WTC11 (cell line): ENCODE measurements around the gene UBR2. TPM values are rescaled to one million over a fixed set of nuclear protein-coding genes. Genes with fewer than 3 reads are reported as not detected.
"Not testable (repeated sequence)": the region's sequence is repeated elsewhere in the genome, so short reads cannot be mapped to it uniquely, and the experiment has no call there.

Experiments
- ATAC-seq: fragments of 200-7000 bp; cut with Tn5 transposase; 2 replicates; pipeline ENCODE4 v1.10.0; 2021; ENCODE audit warnings: mild to moderate bottlenecking, moderate library complexity
- CTCF ChIA-PET: fragments of 300-600 bp; sonication (Branson Sonifier 250); formaldehyde crosslinking; loops from one replicate; lab custom pipeline; 2021; ENCODE audit warnings: antibody characterized with exemption; lab: Charles Lee
- POLR2A ChIA-PET: fragments of 350-600 bp; sonication (Branson Sonifier 250); formaldehyde crosslinking; loops from one replicate; lab custom pipeline; 2021; ENCODE audit warnings: antibody characterized with exemption; lab: Charles Lee
- DNase-seq: peaks from one replicate; pipeline ENCODE4 v3.0.0; 2021; ENCODE audit warnings: low spot score
- H3K27ac Mint-ChIP-seq: 2 replicates; pipeline ENCODE4 v1.8.0; 2021; ENCODE audit warnings: mixed read lengths
- H3K27me3 Mint-ChIP-seq: 2 replicates; pipeline ENCODE4 v1.8.0; 2021; ENCODE audit warnings: low read depth, mild to moderate bottlenecking, moderate library complexity, mixed read lengths
- H3K36me3 Mint-ChIP-seq: 2 replicates; pipeline ENCODE4 v1.8.0; 2021; ENCODE audit warnings: mixed read lengths
- H3K4me1 Mint-ChIP-seq: 2 replicates; pipeline ENCODE4 v1.8.0; 2022; ENCODE audit warnings: mixed read lengths
- H3K4me3 Mint-ChIP-seq: 2 replicates; pipeline ENCODE4 v1.8.0; 2021; ENCODE audit warnings: mild to moderate bottlenecking, moderate library complexity, mixed read lengths
- H3K9me3 Mint-ChIP-seq: 2 replicates; pipeline ENCODE4 v1.8.0; 2021; ENCODE audit warnings: mixed read lengths
- ATF3 ChIP-seq: sonication (generic); formaldehyde crosslinking; conservative IDR thresholded peaks from 2 replicates; pipeline ENCODE4 v1.8.1; 2022; ENCODE audit warnings: mild to moderate bottlenecking, missing genetic modification reagents
- CDX4 ChIP-seq: fragments of 250-450 bp; sonication (Bioruptor Pico); IDR thresholded peaks from 2 replicates; pipeline ENCODE4 v1.9.0; 2021; ENCODE audit warnings: moderate library complexity, mild to moderate bottlenecking, inconsistent platforms, borderline replicate concordance
- E2F1 ChIP-seq: sonication (generic); formaldehyde crosslinking; IDR thresholded peaks from 2 replicates; pipeline ENCODE4 v1.8.0; 2022; ENCODE audit warnings: mild to moderate bottlenecking, missing genetic modification reagents
- E2F4 ChIP-seq: sonication (generic); formaldehyde crosslinking; IDR thresholded peaks from 2 replicates; pipeline ENCODE4 v1.8.1; 2022; ENCODE audit warnings: low read depth, mild to moderate bottlenecking, moderate library complexity, missing genetic modification reagents, borderline replicate concordance
- EMX1 ChIP-seq: fragments of 250-450 bp; sonication (Bioruptor Pico); IDR thresholded peaks from 2 replicates; pipeline ENCODE4 v1.8.0; 2021; ENCODE audit warnings: mild to moderate bottlenecking
- KAT7 ChIP-seq: sonication (generic); formaldehyde crosslinking; IDR thresholded peaks from 2 replicates; pipeline ENCODE4 v1.8.1; 2023; ENCODE audit warnings: missing genetic modification reagents, mild to moderate bottlenecking, borderline replicate concordance
- SP1 ChIP-seq: sonication (generic); formaldehyde crosslinking; conservative IDR thresholded peaks from 2 replicates; pipeline ENCODE4 v1.8.1; 2022; ENCODE audit warnings: missing genetic modification reagents
- ZNF138 ChIP-seq: sonication (generic); formaldehyde crosslinking; conservative IDR thresholded peaks from 2 replicates; pipeline ENCODE4 v1.8.1; 2022; ENCODE audit warnings: mild to moderate bottlenecking, moderate library complexity, missing genetic modification reagents
- ZNF281 ChIP-seq: sonication (generic); formaldehyde crosslinking; IDR thresholded peaks from 2 replicates; pipeline ENCODE4 v1.8.0; 2023; ENCODE audit warnings: mild to moderate bottlenecking, missing genetic modification reagents
- ZSCAN18 ChIP-seq: fragments of 250-450 bp; sonication (Bioruptor Pico); IDR thresholded peaks from 2 replicates; pipeline ENCODE4 v2.1.2; 2022; ENCODE audit warnings: mild to moderate bottlenecking, moderate library complexity
- total RNA-seq: library from RNA; stranded (reverse); gene quantifications from 3 replicates; pipeline ENCODE4 v1.2.3, GENCODE V29; 2021
- TF ChIP-seq, protein P1 (sequence below): fragments of 200-600 bp; IDR thresholded peaks from 2 replicates; pipeline ENCODE4 v1.8.0; 2022; ENCODE audit warnings: antibody characterized with exemption
- TF ChIP-seq, protein P2 (sequence below): sonication (generic); formaldehyde crosslinking; IDR thresholded peaks from 2 replicates; pipeline ENCODE4 v1.8.0; 2022; ENCODE audit warnings: missing genetic modification reagents
- TF ChIP-seq, protein P3 (sequence below): sonication (generic); formaldehyde crosslinking; IDR thresholded peaks from 2 replicates; pipeline ENCODE4 v1.8.1; 2023; ENCODE audit warnings: mild to moderate bottlenecking, missing genetic modification reagents, moderate library complexity
- TF ChIP-seq, protein P4 (sequence below): sonication (generic); formaldehyde crosslinking; IDR thresholded peaks from 2 replicates; pipeline ENCODE4 v1.8.1; 2022; ENCODE audit warnings: missing genetic modification reagents, borderline replicate concordance

The UBR2 gene
- total RNA-seq, 1 experiment from 2014 or later, result 18.8 TPM

- DNase-seq (no peak), ATAC-seq (no peak)
- no peak for TF ChIP-seq EMX1 (CRISPR knock-in tag)
- no peak for TF ChIP-seq E2F1 (CRISPR knock-in tag)
- no peak for TF ChIP-seq CDX4 (CRISPR knock-in tag)
- TF ChIP-seq, protein P1, sequence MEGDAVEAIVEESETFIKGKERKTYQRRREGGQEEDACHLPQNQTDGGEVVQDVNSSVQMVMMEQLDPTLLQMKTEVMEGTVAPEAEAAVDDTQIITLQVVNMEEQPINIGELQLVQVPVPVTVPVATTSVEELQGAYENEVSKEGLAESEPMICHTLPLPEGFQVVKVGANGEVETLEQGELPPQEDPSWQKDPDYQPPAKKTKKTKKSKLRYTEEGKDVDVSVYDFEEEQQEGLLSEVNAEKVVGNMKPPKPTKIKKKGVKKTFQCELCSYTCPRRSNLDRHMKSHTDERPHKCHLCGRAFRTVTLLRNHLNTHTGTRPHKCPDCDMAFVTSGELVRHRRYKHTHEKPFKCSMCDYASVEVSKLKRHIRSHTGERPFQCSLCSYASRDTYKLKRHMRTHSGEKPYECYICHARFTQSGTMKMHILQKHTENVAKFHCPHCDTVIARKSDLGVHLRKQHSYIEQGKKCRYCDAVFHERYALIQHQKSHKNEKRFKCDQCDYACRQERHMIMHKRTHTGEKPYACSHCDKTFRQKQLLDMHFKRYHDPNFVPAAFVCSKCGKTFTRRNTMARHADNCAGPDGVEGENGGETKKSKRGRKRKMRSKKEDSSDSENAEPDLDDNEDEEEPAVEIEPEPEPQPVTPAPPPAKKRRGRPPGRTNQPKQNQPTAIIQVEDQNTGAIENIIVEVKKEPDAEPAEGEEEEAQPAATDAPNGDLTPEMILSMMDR, result no peak
- TF ChIP-seq SP1, result no peak
- TF ChIP-seq, protein P2, sequence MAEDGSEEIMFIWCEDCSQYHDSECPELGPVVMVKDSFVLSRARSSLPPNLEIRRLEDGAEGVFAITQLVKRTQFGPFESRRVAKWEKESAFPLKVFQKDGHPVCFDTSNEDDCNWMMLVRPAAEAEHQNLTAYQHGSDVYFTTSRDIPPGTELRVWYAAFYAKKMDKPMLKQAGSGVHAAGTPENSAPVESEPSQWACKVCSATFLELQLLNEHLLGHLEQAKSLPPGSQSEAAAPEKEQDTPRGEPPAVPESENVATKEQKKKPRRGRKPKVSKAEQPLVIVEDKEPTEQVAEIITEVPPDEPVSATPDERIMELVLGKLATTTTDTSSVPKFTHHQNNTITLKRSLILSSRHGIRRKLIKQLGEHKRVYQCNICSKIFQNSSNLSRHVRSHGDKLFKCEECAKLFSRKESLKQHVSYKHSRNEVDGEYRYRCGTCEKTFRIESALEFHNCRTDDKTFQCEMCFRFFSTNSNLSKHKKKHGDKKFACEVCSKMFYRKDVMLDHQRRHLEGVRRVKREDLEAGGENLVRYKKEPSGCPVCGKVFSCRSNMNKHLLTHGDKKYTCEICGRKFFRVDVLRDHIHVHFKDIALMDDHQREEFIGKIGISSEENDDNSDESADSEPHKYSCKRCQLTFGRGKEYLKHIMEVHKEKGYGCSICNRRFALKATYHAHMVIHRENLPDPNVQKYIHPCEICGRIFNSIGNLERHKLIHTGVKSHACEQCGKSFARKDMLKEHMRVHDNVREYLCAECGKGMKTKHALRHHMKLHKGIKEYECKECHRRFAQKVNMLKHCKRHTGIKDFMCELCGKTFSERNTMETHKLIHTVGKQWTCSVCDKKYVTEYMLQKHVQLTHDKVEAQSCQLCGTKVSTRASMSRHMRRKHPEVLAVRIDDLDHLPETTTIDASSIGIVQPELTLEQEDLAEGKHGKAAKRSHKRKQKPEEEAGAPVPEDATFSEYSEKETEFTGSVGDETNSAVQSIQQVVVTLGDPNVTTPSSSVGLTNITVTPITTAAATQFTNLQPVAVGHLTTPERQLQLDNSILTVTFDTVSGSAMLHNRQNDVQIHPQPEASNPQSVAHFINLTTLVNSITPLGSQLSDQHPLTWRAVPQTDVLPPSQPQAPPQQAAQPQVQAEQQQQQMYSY (CRISPR knock-in tag), result no peak
- no peak for TF ChIP-seq ZNF281 (CRISPR knock-in tag)
- no peak for TF ChIP-seq KAT7 (CRISPR knock-in tag)
- TF ChIP-seq, protein P3, sequence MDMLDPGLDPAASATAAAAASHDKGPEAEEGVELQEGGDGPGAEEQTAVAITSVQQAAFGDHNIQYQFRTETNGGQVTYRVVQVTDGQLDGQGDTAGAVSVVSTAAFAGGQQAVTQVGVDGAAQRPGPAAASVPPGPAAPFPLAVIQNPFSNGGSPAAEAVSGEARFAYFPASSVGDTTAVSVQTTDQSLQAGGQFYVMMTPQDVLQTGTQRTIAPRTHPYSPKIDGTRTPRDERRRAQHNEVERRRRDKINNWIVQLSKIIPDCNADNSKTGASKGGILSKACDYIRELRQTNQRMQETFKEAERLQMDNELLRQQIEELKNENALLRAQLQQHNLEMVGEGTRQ, result no peak
- TF ChIP-seq ZNF138 (CRISPR knock-in tag), result no peak
- no peak for TF ChIP-seq ATF3 (CRISPR knock-in tag)
- no peak for TF ChIP-seq ZSCAN18
- TF ChIP-seq E2F4 (CRISPR knock-in tag), result no peak
- TF ChIP-seq, protein P4, sequence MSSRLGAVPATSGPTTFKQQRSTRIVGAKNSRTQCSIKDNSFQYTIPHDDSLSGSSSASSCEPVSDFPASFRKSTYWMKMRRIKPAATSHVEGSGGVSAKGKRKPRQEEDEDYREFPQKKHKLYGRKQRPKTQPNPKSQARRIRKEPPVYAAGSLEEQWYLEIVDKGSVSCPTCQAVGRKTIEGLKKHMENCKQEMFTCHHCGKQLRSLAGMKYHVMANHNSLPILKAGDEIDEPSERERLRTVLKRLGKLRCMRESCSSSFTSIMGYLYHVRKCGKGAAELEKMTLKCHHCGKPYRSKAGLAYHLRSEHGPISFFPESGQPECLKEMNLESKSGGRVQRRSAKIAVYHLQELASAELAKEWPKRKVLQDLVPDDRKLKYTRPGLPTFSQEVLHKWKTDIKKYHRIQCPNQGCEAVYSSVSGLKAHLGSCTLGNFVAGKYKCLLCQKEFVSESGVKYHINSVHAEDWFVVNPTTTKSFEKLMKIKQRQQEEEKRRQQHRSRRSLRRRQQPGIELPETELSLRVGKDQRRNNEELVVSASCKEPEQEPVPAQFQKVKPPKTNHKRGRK (CRISPR knock-in tag), result no peak
- CTCF ChIA-PET, result interaction anchor here (0.7 to 1.9 kb wide), 5 partner anchors 16 to 656 kb away, joined by 3 to 6 read pairs (median 4); partner anchors contain the start of gene TBCC
- peaks cover 9% of the 10 kb centered on the region for H3K4me1 Mint-ChIP-seq
- no peak overlapping the region for H3K4me3 Mint-ChIP-seq
- H3K27me3 Mint-ChIP-seq, result no peaks in the 10 kb centered on the region; the same call in 1 of the 2 replicates
- no peak overlapping the region for H3K27ac Mint-ChIP-seq
- H3K36me3 Mint-ChIP-seq, result no peaks in the 10 kb centered on the region
- POLR2A ChIA-PET, result interaction anchor here (0.5 to 1.8 kb wide), 2 partner anchors 14 to 16 kb away, joined by 5 to 12 read pairs; partner anchors contain the start of gene TBCC
- H3K9me3 Mint-ChIP-seq, result 0 out of 2 replicates have a peak, but pooled peaks cover 3% of the 10 kb centered on the region
Observed at GRCh38 chr6:42729731-42730130, 165.9 kb downstream of the UBR2 start.

DNA sequence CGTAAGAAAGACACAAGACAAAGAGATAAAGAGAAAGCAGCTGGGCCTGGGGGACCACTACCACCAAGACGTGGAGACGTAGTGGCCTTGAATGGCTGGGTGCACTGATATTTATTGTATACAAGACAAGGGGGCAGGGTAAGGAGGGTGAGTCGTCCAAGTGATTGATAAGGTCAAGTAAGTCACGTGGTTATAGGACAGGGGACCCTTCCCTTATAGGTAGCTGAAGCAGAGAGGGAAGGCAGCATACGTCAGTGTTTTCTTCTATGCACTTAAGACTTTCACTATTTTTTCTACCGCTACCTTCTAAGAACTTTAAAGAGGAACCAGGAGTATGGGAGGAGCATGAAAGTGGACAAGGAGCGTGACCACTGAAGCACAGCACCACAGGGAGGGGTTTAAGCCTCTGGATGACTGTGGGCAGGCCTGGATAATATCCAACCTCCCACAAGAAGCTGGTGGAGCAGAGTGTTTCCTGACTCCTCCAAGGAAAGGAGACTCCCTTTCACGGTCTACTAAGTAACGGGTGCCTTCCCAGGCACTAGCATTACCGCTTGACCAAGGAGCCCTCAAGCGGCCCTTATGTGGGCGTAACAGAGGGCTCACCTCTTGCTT, 170.1 kb downstream of the UBR2 start:
- ATAC-seq, CTCF ChIA-PET, H3K36me3 Mint-ChIP-seq, H3K9me3 Mint-ChIP-seq, H3K4me3 Mint-ChIP-seq, H3K27ac Mint-ChIP-seq, H3K27me3 Mint-ChIP-seq, H3K4me1 Mint-ChIP-seq, DNase-seq: not testable (repeated sequence)
- POLR2A ChIA-PET, result interaction anchor here (0.6 kb wide), 1 partner anchor 160 kb away, joined by 3 read pairs; no protein-coding TSS in a partner anchor
